HG02840 (cell line): ENCODE measurements around the gene KIF11.
"Not testable (repeated sequence)": the region's sequence is repeated elsewhere in the genome, so short reads cannot be mapped to it uniquely, and the experiment has no call there.

ENCODE experiments used
- ATAC-seq: cut with Tn5 transposase; IDR thresholded peaks from one replicate; pipeline ENCODE4 v1.9.1; 2021; ENCODE audit warnings: mild to moderate bottlenecking, moderate library complexity, moderate number of reproducible peaks; ENCODE audit not compliant: unreplicated experiment, low FRiP score

KIF11 gene

GRCh38 chr10:92590623-92591549 is 2.0 kb upstream of the KIF11 start:
- ATAC-seq, result peak; percentile 4

GRCh38 chr10:92591550-92592022 is 1.3 kb upstream of the KIF11 start:
- peak; percentile 66 for ATAC-seq

- no peak for ATAC-seq
Measured at GRCh38 chr10:92593619-92594588, 974 bp downstream of the KIF11 start.

GRCh38 chr10:92595505-92595904 is 2.6 kb downstream of the KIF11 start:
- no peak for ATAC-seq

- no peak for ATAC-seq
Measured at GRCh38 chr10:92598321-92598720, 5.4 kb downstream of the KIF11 start.

GRCh38 chr10:92604841-92605240 is 11.9 kb downstream of the KIF11 start:
- ATAC-seq, result no peak

GRCh38 chr10:92615515-92615914 is 22.6 kb downstream of the KIF11 start:
- ATAC-seq, result no peak

GRCh38 chr10:92619368-92619767 is 26.4 kb downstream of the KIF11 start:
- ATAC-seq, result no peak

GRCh38 chr10:92627845-92628480 is 35.0 kb downstream of the KIF11 start:
- ATAC-seq, result no peak

- no peak for ATAC-seq
Measured at GRCh38 chr10:92629945-92630344, 37.0 kb downstream of the KIF11 start.

GRCh38 chr10:92638037-92638436 is 45.1 kb downstream of the KIF11 start:
- ATAC-seq, result no peak

GRCh38 chr10:92640107-92640506 is 47.2 kb downstream of the KIF11 start:
- no peak for ATAC-seq

- no peak for ATAC-seq
Measured at GRCh38 chr10:92641492-92641891, 48.6 kb downstream of the KIF11 start.

- ATAC-seq, result no peak
Measured at GRCh38 chr10:92644921-92645320, 52.0 kb downstream of the KIF11 start.

GRCh38 chr10:92650864-92651263 is 57.9 kb downstream of the KIF11 start:
- not testable (repeated sequence) for ATAC-seq

GRCh38 chr10:92655426-92655825 is 62.5 kb downstream of the KIF11 start:
- no peak for ATAC-seq

- ATAC-seq, result no peak
Measured at GRCh38 chr10:92656266-92656961, 63.5 kb downstream of the KIF11 start.

GRCh38 chr10:92657024-92657423 is 64.1 kb downstream of the KIF11 start:
- no peak for ATAC-seq

- no peak for ATAC-seq
Measured at GRCh38 chr10:92662848-92663247, 69.9 kb downstream of the KIF11 start.

GRCh38 chr10:92664322-92664721 is 71.4 kb downstream of the KIF11 start:
- ATAC-seq, result no peak
